ENCODE measurements around the gene PLAAT4. TPM values are rescaled to one million over a fixed set of nuclear protein-coding genes. Genes with fewer than 3 reads are reported as not detected.

PLAAT4 gene
- total and polyA plus RNA-seq, 10 of the 15 experiments (the other 5 are each of a cell fraction or from before 2014, with no cell fraction given) = 6.0 to 34.3 (median 12.4) TPM

GRCh38 chr11:63536669-63537292 is at the start of gene PLAAT4 (continued):
- no peak for TF ChIP-seq SMARCA5 (IDR thresholded peaks at IDR 0.05)
- no peak for TF ChIP-seq ZNF217 (IDR thresholded peaks at IDR 0.05)
- TF ChIP-seq DPF2 (IDR thresholded peaks at IDR 0.05) = 0 out of 2 replicates have a peak, but pooled peaks have one; percentile 24
- TF ChIP-seq ZNF274 (IDR thresholded peaks at IDR 0.05; ENCODE audit: insufficient read depth, insufficient read length) = no peak
- no peak for TF ChIP-seq HSF1 (IDR thresholded peaks at IDR 0.05; ENCODE audit: low read depth, low read length)
- no peak for TF ChIP-seq CTCF (IDR thresholded peaks at IDR 0.05 in 2 of 3, conservative IDR thresholded peaks at IDR 0.05 in 1 of 3; ENCODE audit: control insufficient read depth in 2 of 3, extremely low read depth in 1 of 3, insufficient read depth in 1 of 3, low read depth in 3 of 3, low read length in 3 of 3)
- TF ChIP-seq HDGF (IDR thresholded peaks at IDR 0.05) = no peak
- TF ChIP-seq HDAC2 (IDR thresholded peaks at IDR 0.05) = no peak
- TF ChIP-seq IKZF2 (IDR thresholded peaks at IDR 0.05) = peak in 1 of 2 experiments; percentile 13; a peak in 1 of 4 replicates
- TF ChIP-seq SKIL (IDR thresholded peaks at IDR 0.05; ENCODE audit: low read depth, poor library complexity, severe bottlenecking) = no peak
- no peak for TF ChIP-seq CBX5 (IDR thresholded peaks at IDR 0.05; ENCODE audit: low read depth)
- TF ChIP-seq SREBF2 (IDR thresholded peaks at IDR 0.05; ENCODE audit: low read length) = no peak
- TF ChIP-seq MTA2 (IDR thresholded peaks at IDR 0.05; ENCODE audit: low read depth) = no peak
- TF ChIP-seq MEF2A (IDR thresholded peaks at IDR 0.05; ENCODE audit: insufficient read depth, low read depth, low read length) = no peak
- no peak for TF ChIP-seq PBX3 (IDR thresholded peaks at IDR 0.05; ENCODE audit: insufficient replicate concordance, low read depth, low read length)
- TF ChIP-seq EGR1 (IDR thresholded peaks at IDR 0.05; ENCODE audit: borderline replicate concordance in 1 of 2, low read depth in 2 of 2, low read length in 2 of 2) = no peak
- TF ChIP-seq PML (IDR thresholded peaks at IDR 0.05; ENCODE audit: low read length) = no peak
- TF ChIP-seq IRF4 (IDR thresholded peaks at IDR 0.05; ENCODE audit: low read depth, low read length) = no peak
- peak; percentile 54 for TF ChIP-seq POLR2AphosphoS5 (IDR thresholded peaks at IDR 0.05; ENCODE audit: low read length)
- TF ChIP-seq ATF7 (IDR thresholded peaks at IDR 0.05; ENCODE audit: low read depth) = no peak
- no peak for TF ChIP-seq ZBED1 (IDR thresholded peaks at IDR 0.05; ENCODE audit: borderline replicate concordance)
- no peak for TF ChIP-seq BCLAF1 (IDR thresholded peaks at IDR 0.05)
